Fibroblast of peridontal ligament (primary cell): ENCODE data around the gene TMED5.
A peak's percentile ranks its signal among the peaks of the same experiment; 100 is the strongest.
"Not testable (repeated sequence)": the region's sequence is repeated elsewhere in the genome, so short reads cannot be mapped to it uniquely, and the experiment has no call there.

Source experiments
- DNase-seq: peaks from one replicate; pipeline ENCODE4 v3.0.0-alpha.2; 2010; ENCODE audit errors: extremely low read depth

The TMED5 gene

GRCh38 chr1:93179886-93180722 is at the start of gene TMED5:
Gene TMED5 (minus strand): TSS chr1:93180413. CDS start chr1:93180242, 171 bp downstream.
- peak; percentile 97 for DNase-seq

GRCh38 chr1:93223023-93223675 is 42.9 kb upstream of the TMED5 start:
- no peak for DNase-seq

GRCh38 chr1:93221913-93222312 is 41.7 kb upstream of the TMED5 start:
- peak; percentile 17 for DNase-seq

GRCh38 chr1:93220716-93221115 is 40.5 kb upstream of the TMED5 start:
- DNase-seq = not testable (repeated sequence)

- DNase-seq = peak; percentile 8
These were observed 39.2 kb upstream of the TMED5 start for GRCh38 chr1:93219443-93219842.

GRCh38 chr1:93215322-93215721 is 35.1 kb upstream of the TMED5 start:
- no peak for DNase-seq

GRCh38 chr1:93207211-93207610 is 27.0 kb upstream of the TMED5 start:
- DNase-seq = peak; percentile 34

- no peak for DNase-seq
These were observed 26.3 kb upstream of the TMED5 start for GRCh38 chr1:93206567-93206954.

GRCh38 chr1:93205892-93206566 is 25.8 kb upstream of the TMED5 start:
- no peak for DNase-seq

- DNase-seq = no peak
These were observed 20.5 kb upstream of the TMED5 start for GRCh38 chr1:93200714-93201113.

- no peak for DNase-seq
These were observed 19.9 kb upstream of the TMED5 start for GRCh38 chr1:93200086-93200620.

GRCh38 chr1:93199150-93199549 is 18.9 kb upstream of the TMED5 start:
- DNase-seq = no peak

GRCh38 chr1:93196591-93196990 is 16.4 kb upstream of the TMED5 start:
- DNase-seq = peak; percentile 61

- DNase-seq = no peak
These were observed 14.2 kb upstream of the TMED5 start for GRCh38 chr1:93194231-93194990.

- no peak for DNase-seq
These were observed 10.2 kb upstream of the TMED5 start for GRCh38 chr1:93190432-93190831.

GRCh38 chr1:93186667-93187066 is 6.5 kb upstream of the TMED5 start:
- no peak for DNase-seq

- peak; percentile 16 for DNase-seq
These were observed 755 bp upstream of the TMED5 start, which contains the start of gene CCDC18 for GRCh38 chr1:93180723-93181613. Gene CCDC18 (plus strand): TSS chr1:93180724. CDS start chr1:93183362, 2,638 bp downstream.

- peak; percentile 19 for DNase-seq
These were observed 1.8 kb downstream of the TMED5 start for GRCh38 chr1:93178418-93178817.

- peak; percentile 49 for DNase-seq
These were observed 2.2 kb downstream of the TMED5 start for GRCh38 chr1:93177991-93178390.

- DNase-seq = not testable (repeated sequence)
These were observed 5.6 kb downstream of the TMED5 start for GRCh38 chr1:93174638-93175037.
